ENCODE results near the gene SEC24D. TPM values are rescaled to one million over a fixed set of nuclear protein-coding genes. Genes with fewer than 3 reads are reported as not detected.

SEC24D gene
- total RNA-seq, 2 donors from 2014 or later = 41.0 to 62.7 TPM

- DNase-seq (no peak), ATAC-seq (no peak)
Observed at GRCh38 chr4:118846979-118847378, 11.1 kb upstream of the SEC24D start.

GRCh38 chr4:118845552-118846050 is 9.7 kb upstream of the SEC24D start:
- no peak for ATAC-seq
- DNase-seq = no peak
- intact Hi-C loops (cut with DNase I, micrococcal nuclease) = no loop called here

More at GRCh38 chr4:118846979-118847378, 11.1 kb upstream of the SEC24D start:
- intact Hi-C loops (cut with DNase I, micrococcal nuclease) = no loop called here

GRCh38 chr4:118843237-118843636 is 7.3 kb upstream of the SEC24D start:
- DNase-seq (no peak), ATAC-seq (no peak)
- intact Hi-C loops (cut with DNase I, micrococcal nuclease) = no loop called here

- intact Hi-C loops (cut with DNase I, micrococcal nuclease) = no loop called here
- ATAC-seq (no peak), DNase-seq (no peak)
Observed at GRCh38 chr4:118842055-118842454, 6.1 kb upstream of the SEC24D start.

- ATAC-seq = no peak
- intact Hi-C loops (cut with DNase I, micrococcal nuclease) = no loop called here
- DNase-seq = no peak
Observed at GRCh38 chr4:118839221-118839927, 3.4 kb upstream of the SEC24D start.

- intact Hi-C loops (cut with DNase I, micrococcal nuclease) = no loop called here
- DNase-seq (no peak), ATAC-seq (no peak)
Observed at GRCh38 chr4:118837121-118837507, 1.2 kb upstream of the SEC24D start.

- intact Hi-C loops (cut with DNase I, micrococcal nuclease) = no loop called here
- peak; percentile 60 for DNase-seq
- peak; percentile 47 for ATAC-seq
Observed at GRCh38 chr4:118836301-118837120, 585 bp upstream of the SEC24D start.

- ATAC-seq (peak; percentile 74), DNase-seq (peak; percentile 65 to 82)
- intact Hi-C loops (cut with DNase I, micrococcal nuclease) = no loop called here
Observed at GRCh38 chr4:118834960-118835569, 861 bp downstream of the SEC24D start.

- intact Hi-C loops (cut with DNase I, micrococcal nuclease) = no loop called here
- ATAC-seq (no peak), DNase-seq (no peak)
Observed at GRCh38 chr4:118834070-118834469, 1.9 kb downstream of the SEC24D start.

- ATAC-seq (no peak), DNase-seq (no peak)
- intact Hi-C loops (cut with DNase I, micrococcal nuclease) = no loop called here
Observed at GRCh38 chr4:118833192-118833820, 2.6 kb downstream of the SEC24D start.

- ATAC-seq (no peak), DNase-seq (no peak)
- intact Hi-C loops (cut with DNase I, micrococcal nuclease) = no loop called here
Observed at GRCh38 chr4:118829107-118829506, 6.8 kb downstream of the SEC24D start.

GRCh38 chr4:118826723-118827444 is 9.0 kb downstream of the SEC24D start:
- DNase-seq = no peak
- peak; percentile 42 for ATAC-seq
- intact Hi-C loops (cut with DNase I, micrococcal nuclease) = no loop called here

- DNase-seq (no peak), ATAC-seq (no peak)
- intact Hi-C loops (cut with DNase I, micrococcal nuclease) = no loop called here
Observed at GRCh38 chr4:118825799-118826198, 10.1 kb downstream of the SEC24D start.

GRCh38 chr4:118824141-118824540 is 11.8 kb downstream of the SEC24D start:
- intact Hi-C loops (cut with DNase I, micrococcal nuclease) = no loop called here
- DNase-seq (no peak), ATAC-seq (no peak)

- DNase-seq = peak; percentile 28 to 44
- intact Hi-C loops (cut with DNase I, micrococcal nuclease) = no loop called here
- peak; percentile 96 for ATAC-seq
Observed at GRCh38 chr4:118823471-118823870, 12.5 kb downstream of the SEC24D start.

- ATAC-seq (peak; percentile 68), DNase-seq (no peak)
- intact Hi-C loops (cut with DNase I, micrococcal nuclease) = no loop called here
Observed at GRCh38 chr4:118821590-118822293, 14.2 kb downstream of the SEC24D start.

- intact Hi-C loops (cut with DNase I, micrococcal nuclease) = no loop called here
- DNase-seq = no peak
- no peak for ATAC-seq
Observed at GRCh38 chr4:118817178-118817930, 18.6 kb downstream of the SEC24D start.
